ENCODE measurements around the gene ZNF221. TPM values are rescaled to one million over a fixed set of nuclear protein-coding genes. Genes with fewer than 3 reads are reported as not detected.

ZNF221 gene
- total RNA-seq, 2 donors from 2014 or later, result 11.5 to 11.8 TPM

- peaks cover 58% of the 10 kb centered on the region for H3K36me3 Mint-ChIP-seq (ENCODE audit: low read depth)
- peaks cover 3% of the 10 kb centered on the region for H3K27me3 Mint-ChIP-seq (ENCODE audit: insufficient read depth)
- peaks cover 40% of the 10 kb centered on the region for H3K9me3 Mint-ChIP-seq
- no peak for DNase-seq
- Histone ChIP-seq H3K36me3 (ENCODE audit: control insufficient read depth, insufficient read depth, low read length) (peaks cover 11% of the 10 kb centered on the region), H3K27me3 (ENCODE audit: control insufficient read depth, insufficient read depth, low read length, poor library complexity, severe bottlenecking) (no peaks in the 10 kb centered on the region), H3K27ac (ENCODE audit: low read depth, low read length) (no peak overlapping the region), H3K4me3 (ENCODE audit: low read length) (no peak overlapping the region), H3K9me3 (ENCODE audit: control insufficient read depth, low read length) (peaks cover 42% of the 10 kb centered on the region), H3K4me1 (ENCODE audit: control insufficient read depth, insufficient read depth, low read length) (no peaks in the 10 kb centered on the region), H3K9ac (ENCODE audit: extremely low read depth, low read length, poor library complexity, severe bottlenecking) (no peak overlapping the region)
- no peak overlapping the region for H3K27ac Mint-ChIP-seq
- no peak overlapping the region for H3K4me3 Mint-ChIP-seq
- TF ChIP-seq CTCF (conservative IDR thresholded peaks at IDR 0.05), result no peak
- H3K4me1 Mint-ChIP-seq, result no peaks in the 10 kb centered on the region
- 90 to 93% methylated on average over 1 to 2 of the region's 3 CpGs for WGBS, 2 experiments (ENCODE audit: insufficient coverage in 1 of 2, insufficient read length in 1 of 2)
Measured at GRCh38 chr19:43956827-43957226, 5.8 kb downstream of the ZNF221 start.

- Mint-ChIP-seq H3K27ac (no peak overlapping the region), H3K9me3 (peaks cover 48% of the 10 kb centered on the region), H3K27me3 (ENCODE audit: insufficient read depth) (no peaks in the 10 kb centered on the region), H3K4me1 (no peaks in the 10 kb centered on the region), H3K36me3 (ENCODE audit: low read depth) (peaks cover 63% of the 10 kb centered on the region), H3K4me3 (no peak overlapping the region)
- Histone ChIP-seq H3K9me3 (ENCODE audit: control insufficient read depth, low read length) (peaks cover 51% of the 10 kb centered on the region), H3K27me3 (ENCODE audit: control insufficient read depth, insufficient read depth, low read length, poor library complexity, severe bottlenecking) (no peaks in the 10 kb centered on the region), H3K36me3 (ENCODE audit: control insufficient read depth, insufficient read depth, low read length) (peaks cover 15% of the 10 kb centered on the region), H3K9ac (ENCODE audit: extremely low read depth, low read length, poor library complexity, severe bottlenecking) (no peak overlapping the region), H3K4me1 (ENCODE audit: control insufficient read depth, insufficient read depth, low read length) (no peaks in the 10 kb centered on the region), H3K27ac (ENCODE audit: low read depth, low read length) (no peak overlapping the region), H3K4me3 (ENCODE audit: low read length) (no peak overlapping the region)
- WGBS, 2 experiments (ENCODE audit: insufficient coverage in 1 of 2, insufficient read length in 1 of 2), result 96% methylated on average over 3 of the region's 3 CpGs
- TF ChIP-seq CTCF (conservative IDR thresholded peaks at IDR 0.05), result no peak
- no peak for DNase-seq
Measured at GRCh38 chr19:43957891-43958290, 6.9 kb downstream of the ZNF221 start.

GRCh38 chr19:43960411-43960810 is 9.4 kb downstream of the ZNF221 start:
- H3K4me3 Mint-ChIP-seq, result no peak overlapping the region
- 50 to 71% methylated on average over 2 to 4 of the region's 4 CpGs for WGBS, 2 experiments (ENCODE audit: insufficient coverage in 1 of 2, insufficient read length in 1 of 2)
- Histone ChIP-seq H3K9me3 (ENCODE audit: control insufficient read depth, low read length) (peaks cover 74% of the 10 kb centered on the region), H3K4me1 (ENCODE audit: control insufficient read depth, insufficient read depth, low read length) (no peaks in the 10 kb centered on the region), H3K9ac (ENCODE audit: extremely low read depth, low read length, poor library complexity, severe bottlenecking) (no peak overlapping the region), H3K36me3 (ENCODE audit: control insufficient read depth, insufficient read depth, low read length) (peaks cover 36% of the 10 kb centered on the region), H3K4me3 (ENCODE audit: low read length) (no peak overlapping the region), H3K27me3 (ENCODE audit: control insufficient read depth, insufficient read depth, low read length, poor library complexity, severe bottlenecking) (no peaks in the 10 kb centered on the region), H3K27ac (ENCODE audit: low read depth, low read length) (no peak overlapping the region)
- peaks cover 71% of the 10 kb centered on the region for H3K36me3 Mint-ChIP-seq (ENCODE audit: low read depth)
- H3K9me3 Mint-ChIP-seq, result peaks cover 71% of the 10 kb centered on the region
- H3K4me1 Mint-ChIP-seq, result no peaks in the 10 kb centered on the region
- no peaks in the 10 kb centered on the region for H3K27me3 Mint-ChIP-seq (ENCODE audit: insufficient read depth)
- DNase-seq, result no peak
- H3K27ac Mint-ChIP-seq, result no peak overlapping the region
- TF ChIP-seq CTCF (conservative IDR thresholded peaks at IDR 0.05), result no peak

Measured in endodermal cell (in vitro differentiated cells).